OCI-LY7 (cell line): ENCODE measurements around the gene CTU2.

Experiments
- EZH2phosphoT487 ChIP-seq: fragments of 200-600 bp; sonication (generic); IDR thresholded peaks from 2 replicates; pipeline ENCODE4 v1.6.1; 2018; ENCODE audit warnings: low read depth, borderline replicate concordance, mild to moderate bottlenecking, mixed run types, antibody characterized with exemption, low read length, moderate library complexity, mixed read lengths
- TF ChIP-seq, protein P1 (sequence below): fragments of 200-600 bp; sonication (generic); conservative IDR thresholded peaks from 2 replicates; pipeline ENCODE4 v1.5.1; 2014; ENCODE audit warnings: mild to moderate bottlenecking, antibody characterized with exemption, low read length, moderate library complexity, mixed read lengths

DNA sequence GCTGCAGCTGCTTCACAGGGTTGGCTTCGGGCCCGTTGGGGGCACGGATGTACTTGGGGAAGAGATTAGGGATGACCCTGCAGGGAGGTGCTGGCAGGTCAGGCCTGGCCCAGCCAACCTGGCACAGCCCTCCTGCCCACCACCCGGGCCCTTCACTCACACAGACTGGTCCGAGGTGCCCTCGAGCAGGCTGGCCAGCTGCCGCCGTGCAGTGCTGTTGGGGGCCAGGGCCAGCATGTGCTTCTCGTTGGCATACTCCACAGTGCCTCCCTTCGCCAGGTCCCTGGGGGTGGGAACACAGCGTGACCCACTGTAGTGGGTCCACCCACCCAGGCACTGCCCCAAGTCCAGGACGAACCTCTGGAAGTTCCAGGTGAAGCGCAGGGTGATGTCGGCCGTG, 9.9 kb downstream of the CTU2 start:
- TF ChIP-seq, protein P1, sequence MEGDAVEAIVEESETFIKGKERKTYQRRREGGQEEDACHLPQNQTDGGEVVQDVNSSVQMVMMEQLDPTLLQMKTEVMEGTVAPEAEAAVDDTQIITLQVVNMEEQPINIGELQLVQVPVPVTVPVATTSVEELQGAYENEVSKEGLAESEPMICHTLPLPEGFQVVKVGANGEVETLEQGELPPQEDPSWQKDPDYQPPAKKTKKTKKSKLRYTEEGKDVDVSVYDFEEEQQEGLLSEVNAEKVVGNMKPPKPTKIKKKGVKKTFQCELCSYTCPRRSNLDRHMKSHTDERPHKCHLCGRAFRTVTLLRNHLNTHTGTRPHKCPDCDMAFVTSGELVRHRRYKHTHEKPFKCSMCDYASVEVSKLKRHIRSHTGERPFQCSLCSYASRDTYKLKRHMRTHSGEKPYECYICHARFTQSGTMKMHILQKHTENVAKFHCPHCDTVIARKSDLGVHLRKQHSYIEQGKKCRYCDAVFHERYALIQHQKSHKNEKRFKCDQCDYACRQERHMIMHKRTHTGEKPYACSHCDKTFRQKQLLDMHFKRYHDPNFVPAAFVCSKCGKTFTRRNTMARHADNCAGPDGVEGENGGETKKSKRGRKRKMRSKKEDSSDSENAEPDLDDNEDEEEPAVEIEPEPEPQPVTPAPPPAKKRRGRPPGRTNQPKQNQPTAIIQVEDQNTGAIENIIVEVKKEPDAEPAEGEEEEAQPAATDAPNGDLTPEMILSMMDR = no peak
- no peak for TF ChIP-seq EZH2phosphoT487
